Osteoblast (primary cell): ENCODE results near the gene ARHGEF9. TPM values are rescaled to one million over a fixed set of nuclear protein-coding genes. Genes with fewer than 3 reads are reported as not detected.

ENCODE experiments used
- DNase-seq: peaks from one replicate; pipeline ENCODE4 v3.0.0; 2011; ENCODE audit warnings: low spot score, mixed read lengths; ENCODE audit not compliant: insufficient read length; ENCODE audit errors: missing footprints
- H2AFZ ChIP-seq: 2 replicates; pipeline ENCODE4 v1.6.0; 2011; ENCODE audit warnings: mild to moderate bottlenecking, low read length
- H3K27ac ChIP-seq: 2 replicates; pipeline ENCODE4 v1.5.1; 2011; ENCODE audit warnings: mild to moderate bottlenecking, low read depth, low read length, moderate library complexity
- H3K27me3 ChIP-seq: 2 replicates; pipeline ENCODE4 v1.6.0; 2012; ENCODE audit warnings: mild to moderate bottlenecking, control low read depth, inconsistent platforms, low read length, moderate library complexity; ENCODE audit not compliant: insufficient read depth
- H3K36me3 ChIP-seq: 2 replicates; pipeline ENCODE4 v1.5.1; 2011; ENCODE audit warnings: mild to moderate bottlenecking, low read length, control low read depth, moderate library complexity; ENCODE audit not compliant: insufficient read depth
- H3K4me1 ChIP-seq: 2 replicates; pipeline ENCODE4 v1.5.1; 2011; ENCODE audit warnings: mild to moderate bottlenecking, low read length, control low read depth, moderate library complexity; ENCODE audit not compliant: insufficient read depth
- H3K4me2 ChIP-seq: 2 replicates; pipeline ENCODE4 v1.6.0; 2011; ENCODE audit warnings: mild to moderate bottlenecking, low read length; ENCODE audit not compliant: insufficient read depth
- H3K4me3 ChIP-seq: fragments of 200-600 bp; sonication (generic); 3 replicates; pipeline ENCODE4 v1.5.1; 2012; ENCODE audit warnings: mild to moderate bottlenecking, low read length, inconsistent platforms; ENCODE audit not compliant: insufficient read depth
- H3K79me2 ChIP-seq: 2 replicates; pipeline ENCODE4 v1.6.0; 2012; ENCODE audit warnings: mild to moderate bottlenecking, low read length, control low read depth, inconsistent platforms; ENCODE audit not compliant: insufficient read depth
- H3K9me3 ChIP-seq: 2 replicates; pipeline ENCODE4 v1.5.1; 2011; ENCODE audit warnings: low read depth, low read length, control low read depth
- H4K20me1 ChIP-seq: 2 replicates; pipeline ENCODE4 v1.6.0; 2012; ENCODE audit warnings: mild to moderate bottlenecking, low read length, control low read depth; ENCODE audit not compliant: insufficient read depth
- total RNA-seq: library from RNA; depleted of rRNA; stranded (reverse); fragments of >200 nt; gene quantifications from 2 replicates; pipeline ENCODE4 v1.2.3, GENCODE V29; 2012
- TF ChIP-seq, protein P1 (sequence below): IDR thresholded peaks from 2 replicates; pipeline ENCODE4 v1.5.1; 2011; ENCODE audit warnings: mild to moderate bottlenecking, low read depth, low read length, moderate library complexity; ENCODE audit errors: extremely low read depth

ARHGEF9 gene
- total RNA-seq, 1 donor, result 16.3 TPM

- TF ChIP-seq, protein P1, sequence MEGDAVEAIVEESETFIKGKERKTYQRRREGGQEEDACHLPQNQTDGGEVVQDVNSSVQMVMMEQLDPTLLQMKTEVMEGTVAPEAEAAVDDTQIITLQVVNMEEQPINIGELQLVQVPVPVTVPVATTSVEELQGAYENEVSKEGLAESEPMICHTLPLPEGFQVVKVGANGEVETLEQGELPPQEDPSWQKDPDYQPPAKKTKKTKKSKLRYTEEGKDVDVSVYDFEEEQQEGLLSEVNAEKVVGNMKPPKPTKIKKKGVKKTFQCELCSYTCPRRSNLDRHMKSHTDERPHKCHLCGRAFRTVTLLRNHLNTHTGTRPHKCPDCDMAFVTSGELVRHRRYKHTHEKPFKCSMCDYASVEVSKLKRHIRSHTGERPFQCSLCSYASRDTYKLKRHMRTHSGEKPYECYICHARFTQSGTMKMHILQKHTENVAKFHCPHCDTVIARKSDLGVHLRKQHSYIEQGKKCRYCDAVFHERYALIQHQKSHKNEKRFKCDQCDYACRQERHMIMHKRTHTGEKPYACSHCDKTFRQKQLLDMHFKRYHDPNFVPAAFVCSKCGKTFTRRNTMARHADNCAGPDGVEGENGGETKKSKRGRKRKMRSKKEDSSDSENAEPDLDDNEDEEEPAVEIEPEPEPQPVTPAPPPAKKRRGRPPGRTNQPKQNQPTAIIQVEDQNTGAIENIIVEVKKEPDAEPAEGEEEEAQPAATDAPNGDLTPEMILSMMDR, result no peak
- Histone ChIP-seq H3K27me3 (no peaks in the 10 kb centered on the region), H3K4me1 (no peaks in the 10 kb centered on the region), H2AFZ (no peak overlapping the region), H3K79me2 (no peaks in the 10 kb centered on the region), H3K36me3 (peaks cover 3% of the 10 kb centered on the region), H3K4me3 (no peak overlapping the region), H3K4me2 (no peak overlapping the region), H3K9me3 (no peaks in the 10 kb centered on the region), H4K20me1 (no peaks in the 10 kb centered on the region), H3K27ac (no peak overlapping the region)
- no peak for DNase-seq
These were observed 109.3 kb downstream of the ARHGEF9 start for GRCh38 chrX:63675716-63676115.

GRCh38 chrX:63673896-63674295 is 111.1 kb downstream of the ARHGEF9 start:
- TF ChIP-seq, protein P1, result no peak
- DNase-seq, result no peak
- H3K9me3 ChIP-seq, result no peaks in the 10 kb centered on the region

GRCh38 chrX:63664741-63665140 is 120.3 kb downstream of the ARHGEF9 start:
- Histone ChIP-seq H4K20me1 (no peaks in the 10 kb centered on the region), H3K79me2 (no peaks in the 10 kb centered on the region), H2AFZ (no peak overlapping the region), H3K4me2 (no peak overlapping the region), H3K4me1 (no peaks in the 10 kb centered on the region), H3K36me3 (peaks cover 4% of the 10 kb centered on the region), H3K4me3 (no peak overlapping the region), H3K27me3 (no peaks in the 10 kb centered on the region), H3K9me3 (peaks cover 2% of the 10 kb centered on the region), H3K27ac (no peak overlapping the region)
- no peak for DNase-seq
- TF ChIP-seq, protein P1, result no peak

More at GRCh38 chrX:63673896-63674295, 111.1 kb downstream of the ARHGEF9 start:
- Histone ChIP-seq H3K27ac (no peak overlapping the region), H3K4me1 (no peaks in the 10 kb centered on the region), H3K4me3 (no peak overlapping the region), H4K20me1 (no peaks in the 10 kb centered on the region), H3K27me3 (no peaks in the 10 kb centered on the region), H3K36me3 (peaks cover 3% of the 10 kb centered on the region), H3K4me2 (no peak overlapping the region), H2AFZ (no peak overlapping the region), H3K79me2 (no peaks in the 10 kb centered on the region)

GRCh38 chrX:63664083-63664482 is 120.9 kb downstream of the ARHGEF9 start:
- Histone ChIP-seq H3K9me3 (peaks cover 2% of the 10 kb centered on the region), H3K79me2 (no peaks in the 10 kb centered on the region), H2AFZ (no peak overlapping the region), H4K20me1 (no peaks in the 10 kb centered on the region), H3K4me1 (peaks cover 4% of the 10 kb centered on the region), H3K4me3 (no peak overlapping the region), H3K4me2 (no peak overlapping the region), H3K36me3 (peaks cover 4% of the 10 kb centered on the region), H3K27ac (no peak overlapping the region), H3K27me3 (no peaks in the 10 kb centered on the region)
- TF ChIP-seq, protein P1, result no peak
- DNase-seq, result no peak
